WI38 (cell line): ENCODE data around the gene IKBIP.

Experiments used
- H3K4me3 ChIP-seq: 2 replicates; pipeline ENCODE4 v1.5.1; 2011; ENCODE audit warnings: low read depth, mild to moderate bottlenecking, control low read depth, low read length
- TF ChIP-seq, protein P1 (sequence below): IDR thresholded peaks from 2 replicates; pipeline ENCODE4 v1.5.1; 2012; ENCODE audit warnings: low read depth, mild to moderate bottlenecking, control low read depth, low read length

Gene IKBIP

GRCh38 chr12:98651328-98651727 lies 6.7 kb upstream of the IKBIP start:
- no peak overlapping the region for H3K4me3 ChIP-seq

GRCh38 chr12:98646294-98647090 lies 1.9 kb upstream of the IKBIP start:
- TF ChIP-seq, protein P1, sequence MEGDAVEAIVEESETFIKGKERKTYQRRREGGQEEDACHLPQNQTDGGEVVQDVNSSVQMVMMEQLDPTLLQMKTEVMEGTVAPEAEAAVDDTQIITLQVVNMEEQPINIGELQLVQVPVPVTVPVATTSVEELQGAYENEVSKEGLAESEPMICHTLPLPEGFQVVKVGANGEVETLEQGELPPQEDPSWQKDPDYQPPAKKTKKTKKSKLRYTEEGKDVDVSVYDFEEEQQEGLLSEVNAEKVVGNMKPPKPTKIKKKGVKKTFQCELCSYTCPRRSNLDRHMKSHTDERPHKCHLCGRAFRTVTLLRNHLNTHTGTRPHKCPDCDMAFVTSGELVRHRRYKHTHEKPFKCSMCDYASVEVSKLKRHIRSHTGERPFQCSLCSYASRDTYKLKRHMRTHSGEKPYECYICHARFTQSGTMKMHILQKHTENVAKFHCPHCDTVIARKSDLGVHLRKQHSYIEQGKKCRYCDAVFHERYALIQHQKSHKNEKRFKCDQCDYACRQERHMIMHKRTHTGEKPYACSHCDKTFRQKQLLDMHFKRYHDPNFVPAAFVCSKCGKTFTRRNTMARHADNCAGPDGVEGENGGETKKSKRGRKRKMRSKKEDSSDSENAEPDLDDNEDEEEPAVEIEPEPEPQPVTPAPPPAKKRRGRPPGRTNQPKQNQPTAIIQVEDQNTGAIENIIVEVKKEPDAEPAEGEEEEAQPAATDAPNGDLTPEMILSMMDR = no peak

More at GRCh38 chr12:98651328-98651727, 6.7 kb upstream of the IKBIP start:
- TF ChIP-seq, protein P1 = no peak

DNA sequence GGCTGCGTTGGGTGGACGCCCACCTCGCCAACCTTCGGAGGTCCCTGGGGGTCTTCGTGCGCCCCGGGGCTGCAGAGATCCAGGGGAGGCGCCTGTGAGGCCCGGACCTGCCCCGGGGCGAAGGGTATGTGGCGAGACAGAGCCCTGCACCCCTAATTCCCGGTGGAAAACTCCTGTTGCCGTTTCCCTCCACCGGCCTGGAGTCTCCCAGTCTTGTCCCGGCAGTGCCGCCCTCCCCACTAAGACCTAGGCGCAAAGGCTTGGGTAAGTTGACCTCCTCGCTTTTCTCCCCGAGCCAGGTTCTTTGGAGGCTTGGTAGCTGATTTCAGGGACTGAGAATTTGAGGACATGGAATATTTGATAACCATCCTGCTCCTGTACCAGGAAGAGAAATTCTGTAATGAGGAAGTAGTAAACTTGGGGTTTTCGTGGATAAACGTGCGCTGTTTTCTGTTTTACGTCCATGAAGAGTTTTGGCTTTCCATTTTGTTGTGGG lies 1.0 kb upstream of the IKBIP start:
- TF ChIP-seq, protein P1 = no peak
- peak overlapping the region; percentile 98 for H3K4me3 ChIP-seq

More at GRCh38 chr12:98646294-98647090, 1.9 kb upstream of the IKBIP start:
- peak overlapping the region; percentile 98 for H3K4me3 ChIP-seq

GRCh38 chr12:98644433-98644711 lies 216 bp downstream of the IKBIP start:
- H3K4me3 ChIP-seq = peak overlapping the region; percentile 98
- TF ChIP-seq, protein P1 = no peak

- peak overlapping the region; percentile 98 for H3K4me3 ChIP-seq
Measured at GRCh38 chr12:98642801-98643200, 1.8 kb downstream of the IKBIP start.

GRCh38 chr12:98639491-98639890 lies 5.1 kb downstream of the IKBIP start:
- TF ChIP-seq, protein P1 = no peak
- no peak overlapping the region for H3K4me3 ChIP-seq

- TF ChIP-seq, protein P1 = no peak
- H3K4me3 ChIP-seq = no peak overlapping the region
Measured at GRCh38 chr12:98638009-98638408, 6.6 kb downstream of the IKBIP start.
